OCI-LY3 (cell line): Measurements from ENCODE around the gene TMEM255B.

Experiments
- H2AFZ ChIP-seq: fragments of 200-600, 300-600 bp; shearing (Covaris generic); 2 replicates; pipeline ENCODE4 v1.6.0; 2014; ENCODE audit warnings: antibody characterized with exemption, low read depth, low read length
- H3K27ac ChIP-seq: fragments of 200-600, 300-600 bp; sonication (generic); 2 replicates; pipeline ENCODE4 v1.5.1; 2014; ENCODE audit warnings: mild to moderate bottlenecking, low read length, moderate library complexity, mixed read lengths
- H3K27me3 ChIP-seq: fragments of 200-600, 300-600 bp; sonication (generic); 2 replicates; pipeline ENCODE4 v1.6.1; 2014; ENCODE audit warnings: low read depth, low read length, mixed read lengths
- H3K36me3 ChIP-seq: fragments of 200-600, 300-600 bp; sonication (generic); replicated peaks from 2 replicates; pipeline ENCODE3; 2014; ENCODE audit warnings: low read depth, low read length, mixed read lengths
- H3K4me1 ChIP-seq: fragments of 300-600, 200-600 bp; sonication (generic); 2 replicates; pipeline ENCODE4 v1.6.1; 2014; ENCODE audit warnings: low read length, mixed read lengths
- H3K4me2 ChIP-seq: fragments of 200-600, 300-600 bp; sonication (generic); 2 replicates; pipeline ENCODE4 v1.6.1; 2014; ENCODE audit warnings: low read length, mixed read lengths
- H3K4me3 ChIP-seq: fragments of 300-600, 200-600 bp; sonication (generic); 2 replicates; pipeline ENCODE4 v1.5.1; 2014; ENCODE audit warnings: antibody characterized with exemption, mild to moderate bottlenecking, low read length, moderate library complexity
- H3K79me2 ChIP-seq: fragments of 300-600, 200-600 bp; shearing (Covaris generic); 2 replicates; pipeline ENCODE4 v1.6.1; 2014; ENCODE audit warnings: mild to moderate bottlenecking, low read length, mixed read lengths
- H3K9ac ChIP-seq: fragments of 300-600, 200-600 bp; shearing (Covaris generic); 2 replicates; pipeline ENCODE4 v1.6.0; 2014; ENCODE audit warnings: mild to moderate bottlenecking, low read length, moderate library complexity
- H3K9me3 ChIP-seq: fragments of 200-600, 300-600 bp; shearing (Covaris generic); 2 replicates; pipeline ENCODE4 v1.6.1; 2014; ENCODE audit warnings: low read length, mixed read lengths; ENCODE audit not compliant: insufficient read depth
- H4K20me1 ChIP-seq: fragments of 200-600, 300-600 bp; sonication (generic); 2 replicates; pipeline ENCODE4 v1.6.1; 2016; ENCODE audit warnings: low read length, mixed read lengths; ENCODE audit not compliant: insufficient read depth
- CTCF ChIP-seq: fragments of 200-600, 300-600 bp; sonication (generic); IDR thresholded peaks from 2 replicates; pipeline ENCODE4 v1.5.1; 2014; ENCODE audit warnings: antibody characterized with exemption, low read length, low read depth
- EZH2phosphoT487 ChIP-seq: fragments of 200-600 bp; shearing (Covaris generic); IDR thresholded peaks from 2 replicates; pipeline ENCODE4 v1.6.1; 2018; ENCODE audit warnings: antibody characterized with exemption, mixed run types, low read depth

TMEM255B gene

GRCh38 chr13:113776231-113777125, 17.5 kb downstream of the TMEM255B start:
- Histone ChIP-seq H3K79me2 (no peaks in the 10 kb centered on the region), H4K20me1 (no peaks in the 10 kb centered on the region), H2AFZ (no peak overlapping the region), H3K4me3 (no peak overlapping the region), H3K9ac (no peak overlapping the region), H3K36me3 (no peaks in the 10 kb centered on the region), H3K4me2 (no peak overlapping the region), H3K27me3 (peaks cover 42% of the 10 kb centered on the region), H3K9me3 (no peaks in the 10 kb centered on the region), H3K27ac (no peak overlapping the region), H3K4me1 (no peaks in the 10 kb centered on the region)
- TF ChIP-seq EZH2phosphoT487 (no peak), CTCF (no peak)

- Histone ChIP-seq H3K27me3 (peaks cover 40% of the 10 kb centered on the region), H3K4me2 (no peak overlapping the region), H3K9me3 (no peaks in the 10 kb centered on the region), H2AFZ (no peak overlapping the region), H3K27ac (no peak overlapping the region), H3K36me3 (no peaks in the 10 kb centered on the region), H3K4me3 (no peak overlapping the region), H3K9ac (no peak overlapping the region), H3K4me1 (no peaks in the 10 kb centered on the region), H4K20me1 (no peaks in the 10 kb centered on the region), H3K79me2 (no peaks in the 10 kb centered on the region)
- TF ChIP-seq CTCF, result no peak
- no peak for TF ChIP-seq EZH2phosphoT487
Observed at GRCh38 chr13:113777311-113778260, 18.6 kb downstream of the TMEM255B start.

- Histone ChIP-seq H3K36me3 (no peaks in the 10 kb centered on the region), H4K20me1 (no peaks in the 10 kb centered on the region), H3K4me2 (no peak overlapping the region), H3K79me2 (no peaks in the 10 kb centered on the region), H3K9ac (no peak overlapping the region), H3K4me1 (no peaks in the 10 kb centered on the region), H3K27ac (no peak overlapping the region), H3K4me3 (no peak overlapping the region), H2AFZ (no peak overlapping the region), H3K9me3 (no peaks in the 10 kb centered on the region; the same call in 1 of the 2 replicates), H3K27me3 (peaks cover 46% of the 10 kb centered on the region)
- TF ChIP-seq CTCF (no peak), EZH2phosphoT487 (no peak)
Observed at GRCh38 chr13:113781571-113781970, 22.5 kb downstream of the TMEM255B start.

GRCh38 chr13:113782472-113782871, 23.4 kb downstream of the TMEM255B start:
- Histone ChIP-seq H3K36me3 (no peaks in the 10 kb centered on the region), H3K9ac (no peak overlapping the region), H3K79me2 (no peaks in the 10 kb centered on the region), H3K4me1 (no peaks in the 10 kb centered on the region), H4K20me1 (no peaks in the 10 kb centered on the region), H3K4me2 (no peak overlapping the region), H3K4me3 (no peak overlapping the region), H3K9me3 (no peaks in the 10 kb centered on the region; the same call in 1 of the 2 replicates), H2AFZ (no peak overlapping the region), H3K27me3 (peaks cover 46% of the 10 kb centered on the region), H3K27ac (no peak overlapping the region)
- TF ChIP-seq EZH2phosphoT487 (no peak), CTCF (no peak)
